NCI-H128 (cell line): ENCODE data around the gene NRARP.
"Not testable (repeated sequence)": the region's sequence is repeated elsewhere in the genome, so short reads cannot be mapped to it uniquely, and the experiment has no call there.

Source experiments
- DNase-seq: peaks from one replicate; lab custom pipeline; 2025; ENCODE audit not compliant: unreplicated experiment; lab: John Stamatoyannopoulos, UW

Gene NRARP

DNA sequence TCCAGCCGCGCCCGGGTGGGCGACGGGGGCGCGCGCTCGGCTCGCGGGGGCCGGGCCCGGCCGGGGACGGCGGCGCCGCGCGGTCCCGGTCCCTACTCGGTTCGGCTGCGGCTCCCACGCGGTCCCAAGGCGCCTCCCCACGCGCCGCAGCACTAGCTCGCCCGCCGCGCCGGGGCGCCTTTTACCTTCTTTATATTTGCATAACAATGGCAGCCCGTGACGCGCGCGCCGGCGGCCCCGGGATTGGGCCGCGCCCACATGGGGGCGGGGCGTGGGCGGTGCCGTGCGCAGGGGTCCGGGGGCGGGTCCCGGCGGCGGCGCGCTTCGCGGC, at the start of gene NRARP:
NRARP (minus strand) TSS at position 154 of the 331 bp plus-strand sequence. CDS start 343 bp downstream, outside the sequence.
- DNase-seq, result peak; percentile 76

GRCh38 chr9:137350696-137351584, 48.9 kb upstream of the NRARP start:
- DNase-seq, result no peak

DNA sequence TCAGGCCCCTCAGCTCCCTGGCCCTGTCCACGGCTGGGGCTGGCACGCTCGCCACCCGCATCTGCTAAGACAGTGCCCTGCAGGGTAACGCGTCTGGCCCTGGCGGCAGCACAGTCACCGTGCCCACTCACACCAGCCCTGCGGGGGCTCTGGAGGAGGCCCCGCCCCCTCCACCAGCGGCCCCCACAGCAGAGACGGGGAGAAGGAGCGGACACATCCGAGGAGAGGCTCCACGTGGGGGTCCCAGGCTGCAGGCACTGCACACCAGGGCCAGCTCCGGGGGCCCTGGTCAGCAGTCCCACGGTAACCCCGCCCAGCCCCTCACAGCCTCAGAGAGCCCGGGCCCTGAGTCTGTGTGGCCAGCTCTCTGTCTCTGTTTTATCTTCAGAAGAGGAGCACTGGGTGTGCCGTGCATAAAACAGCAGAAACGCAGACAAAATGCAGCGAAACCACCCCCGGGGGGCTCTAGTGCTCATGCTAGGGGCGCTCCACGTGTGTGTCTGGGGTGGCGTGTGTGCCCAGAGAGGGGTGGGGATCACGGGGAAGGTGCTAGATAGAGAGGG, 47.5 kb upstream of the NRARP start:
- DNase-seq, result no peak

GRCh38 chr9:137348769-137349470, 46.8 kb upstream of the NRARP start:
- DNase-seq, result no peak

DNA sequence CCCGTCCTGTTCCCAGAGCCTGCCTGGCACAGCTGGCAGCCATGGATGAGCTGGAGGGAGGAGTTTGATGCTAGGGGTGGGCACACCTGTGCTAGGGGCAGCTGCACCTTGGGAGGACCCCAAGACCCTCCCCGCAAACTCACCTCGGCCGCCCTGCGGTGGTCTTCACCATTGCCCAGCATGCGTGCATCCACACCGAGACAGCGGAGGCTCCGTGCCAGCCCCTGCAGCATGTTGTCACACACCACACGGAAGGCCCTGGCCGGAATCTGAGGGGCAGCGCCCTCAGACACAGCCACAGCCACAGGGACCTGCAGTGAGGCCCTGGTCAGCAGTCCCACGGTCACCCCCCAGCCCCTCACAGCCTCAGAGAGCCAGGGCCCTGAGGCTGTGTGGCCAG, 45.9 kb upstream of the NRARP start:
- no peak for DNase-seq

- no peak for DNase-seq
Measured at GRCh38 chr9:137342482-137342881, 40.4 kb upstream of the NRARP start.

DNA sequence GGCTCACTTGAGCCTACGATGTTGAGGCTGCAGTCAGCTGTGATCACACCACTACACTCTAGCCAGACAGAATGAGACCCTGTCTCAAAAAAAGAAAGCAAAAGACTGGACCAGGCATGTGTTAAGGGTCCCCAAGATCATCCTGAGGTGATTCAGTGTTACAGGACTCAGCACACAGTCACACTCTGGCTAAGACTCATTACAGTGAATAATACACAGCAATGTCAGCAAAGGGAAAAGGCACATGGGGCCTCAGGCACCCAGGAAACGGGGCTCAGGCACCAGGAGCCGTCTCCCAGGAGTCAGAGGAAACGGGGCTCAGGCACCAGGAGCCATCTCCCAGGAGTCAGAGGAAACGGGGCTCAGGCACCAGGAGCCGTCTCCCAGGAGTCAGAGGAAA, 39.2 kb upstream of the NRARP start:
- DNase-seq, result no peak

- DNase-seq, result not testable (repeated sequence)
Measured at GRCh38 chr9:137339908-137340462, 37.9 kb upstream of the NRARP start.

DNA sequence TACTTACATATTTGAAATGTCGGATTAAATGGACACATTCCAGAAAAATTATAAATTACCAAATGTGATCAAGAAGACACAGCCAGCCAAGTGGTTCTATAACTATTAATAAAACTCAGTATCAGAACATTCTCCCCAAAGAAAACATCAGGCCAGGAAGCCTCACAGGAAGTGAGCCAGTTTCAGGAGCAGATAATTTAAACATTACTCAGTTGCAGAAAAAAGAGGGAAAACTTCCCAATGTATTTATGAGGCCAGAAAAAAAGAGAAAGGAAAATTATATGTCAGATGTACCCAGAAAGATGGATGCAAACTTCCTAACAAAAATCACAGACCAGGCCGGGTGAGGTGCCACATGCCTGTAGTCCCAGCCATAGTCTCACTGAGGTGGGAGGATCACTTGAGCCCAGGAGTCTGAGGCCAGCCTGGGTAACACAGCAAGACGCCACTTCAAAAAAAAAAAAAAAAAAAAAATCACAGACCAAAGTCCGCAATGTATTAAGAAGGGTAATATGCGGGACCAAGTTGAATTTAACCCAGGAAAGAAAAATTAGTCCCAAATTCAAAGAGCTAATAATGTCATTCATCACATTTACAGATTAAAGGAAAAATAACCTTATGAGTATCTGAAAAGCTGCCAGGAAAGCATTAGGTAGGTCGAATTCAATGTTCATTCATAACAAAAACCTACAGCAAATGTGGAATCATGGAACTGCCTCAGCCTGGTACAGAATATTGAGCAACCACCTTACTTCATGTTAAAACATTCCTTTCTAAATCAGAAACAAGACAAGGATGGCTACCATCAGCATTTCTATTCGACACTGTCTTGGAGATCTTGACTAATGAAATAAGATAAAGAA, 37.2 kb upstream of the NRARP start:
- DNase-seq, result no peak

- DNase-seq, result no peak
Measured at GRCh38 chr9:137336735-137337134, 34.7 kb upstream of the NRARP start.

DNA sequence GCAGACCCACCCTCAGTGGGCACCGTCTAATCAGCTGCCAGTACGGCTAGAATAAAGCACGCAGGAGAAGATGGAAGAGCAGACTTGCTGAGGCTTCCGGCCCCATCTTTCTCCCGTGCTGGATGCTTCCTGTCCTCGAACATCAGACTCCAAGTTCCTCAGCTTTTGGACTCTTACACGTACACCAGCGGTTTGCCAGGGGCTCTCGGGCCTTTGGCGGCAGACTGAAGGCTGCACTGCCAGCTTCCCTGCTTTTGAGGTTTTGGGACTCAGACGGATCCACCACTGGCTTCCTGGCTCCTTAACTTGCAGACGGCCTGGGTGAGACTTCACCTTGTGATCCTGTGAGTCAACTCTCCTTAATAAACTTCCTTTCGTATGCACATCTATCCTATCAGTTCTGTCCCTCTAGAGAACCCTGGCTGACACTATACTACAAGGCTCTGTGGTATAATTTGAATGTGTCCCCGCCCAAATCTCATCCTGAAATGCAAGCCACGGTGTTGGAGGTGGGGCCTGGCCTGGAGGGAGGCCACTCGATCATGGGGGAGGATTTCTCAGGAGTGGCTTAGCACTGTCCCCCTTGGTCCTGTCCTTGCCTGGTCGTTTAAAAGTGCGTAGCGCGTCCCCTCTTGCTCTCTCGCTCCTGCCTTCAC, 31.1 kb upstream of the NRARP start:
- DNase-seq, result no peak

- no peak for DNase-seq
Measured at GRCh38 chr9:137331929-137332328, 29.9 kb upstream of the NRARP start.

- DNase-seq, result no peak
Measured at GRCh38 chr9:137330689-137331088, 28.6 kb upstream of the NRARP start.

DNA sequence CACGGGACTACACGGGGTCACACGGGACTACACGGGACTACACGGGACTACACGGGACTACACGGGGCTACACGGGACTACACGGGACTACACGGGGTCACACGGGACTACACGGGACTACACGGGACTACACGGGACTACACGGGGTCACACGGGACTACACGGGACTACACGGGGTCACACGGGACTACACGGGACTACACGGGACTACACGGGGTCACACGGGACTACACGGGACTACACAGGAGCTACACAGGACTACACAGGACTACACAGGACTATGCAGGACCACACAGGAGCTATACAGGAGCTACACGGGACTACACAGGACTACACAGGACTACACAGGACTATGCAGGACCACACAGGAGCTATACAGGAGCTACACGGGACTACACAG, 27.5 kb upstream of the NRARP start:
- not testable (repeated sequence) for DNase-seq

DNA sequence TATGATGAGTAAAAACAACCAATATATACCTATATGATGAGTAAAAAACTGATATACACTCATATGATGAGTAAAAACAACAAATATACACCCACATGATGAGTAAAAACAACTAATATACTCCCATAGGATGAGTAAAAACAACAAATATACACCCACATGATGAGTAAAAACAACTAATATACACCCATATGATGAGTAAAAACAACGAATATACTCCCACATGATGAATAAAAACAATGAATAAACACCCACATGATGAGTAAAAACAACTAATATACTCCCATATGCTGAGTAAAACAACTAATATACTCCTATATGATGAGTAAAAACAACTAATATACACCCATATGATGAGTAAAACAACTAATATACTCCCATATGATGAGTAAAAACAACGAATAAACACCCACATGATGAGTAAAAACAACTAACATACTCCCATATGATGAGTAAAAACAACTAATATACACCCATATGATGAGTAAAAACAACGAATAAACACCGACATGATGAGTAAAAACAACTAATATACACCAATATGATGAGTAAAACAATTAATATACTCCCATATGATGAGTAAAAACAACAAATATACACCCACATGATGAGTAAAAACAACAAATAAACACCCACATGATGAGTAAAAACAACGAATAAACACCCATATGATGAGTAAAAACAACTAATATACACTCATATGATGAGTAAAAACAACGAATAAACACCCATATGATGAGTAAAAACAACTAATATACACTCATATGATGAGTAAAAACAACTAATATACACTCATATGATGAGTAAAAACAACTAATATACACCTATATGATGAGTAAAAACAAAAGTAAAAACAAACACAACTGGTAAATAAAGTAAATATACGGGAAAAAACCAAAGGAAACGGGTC, 25.8 kb upstream of the NRARP start:
- DNase-seq, result not testable (repeated sequence)

- no peak for DNase-seq
Measured at GRCh38 chr9:137326445-137327065, 24.5 kb upstream of the NRARP start.

DNA sequence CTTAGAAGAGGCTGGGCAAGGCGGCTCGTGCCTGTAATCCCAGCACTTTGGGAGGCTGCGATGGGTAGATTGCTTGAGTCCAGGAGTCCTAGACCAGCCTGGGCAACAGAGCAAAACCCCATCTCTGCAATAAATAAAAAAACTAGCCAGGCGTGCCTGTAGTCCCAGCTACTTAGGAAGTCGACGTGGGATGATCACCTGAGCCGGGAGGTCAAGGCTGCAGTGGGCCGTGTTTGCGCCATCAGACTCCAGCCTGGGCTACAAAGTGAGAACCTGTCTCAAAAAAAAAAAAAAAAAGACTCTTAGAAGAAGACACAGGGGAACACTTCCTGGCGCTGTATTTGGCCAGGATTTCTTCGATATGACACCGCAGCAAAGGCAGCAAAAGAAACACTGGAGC, 23.7 kb upstream of the NRARP start:
- DNase-seq, result no peak

- DNase-seq, result no peak
Measured at GRCh38 chr9:137325124-137325523, 23.1 kb upstream of the NRARP start.
